ENCODE results near the gene SAMD7.

Gene SAMD7

GRCh38 chr3:169931747-169932520, 20.6 kb downstream of the SAMD7 start:
- H3K4me1 Mint-ChIP-seq = no peaks in the 10 kb centered on the region
- no peak for TF ChIP-seq CTCF (IDR thresholded peaks at IDR 0.05; ENCODE audit: unreplicated experiment in 3 of 3)
- H3K4me3 Mint-ChIP-seq = no peak overlapping the region
- H3K27me3 Mint-ChIP-seq (ENCODE audit: low read depth) = peaks cover 4% of the 10 kb centered on the region
- no peaks in the 10 kb centered on the region for H3K9me3 Mint-ChIP-seq
- no peaks in the 10 kb centered on the region for H3K36me3 Mint-ChIP-seq (ENCODE audit: low read depth)
- H3K27ac Mint-ChIP-seq = no peak overlapping the region

GRCh38 chr3:169939320-169939719, 27.9 kb downstream of the SAMD7 start:
- Mint-ChIP-seq H3K36me3 (ENCODE audit: low read depth) (no peaks in the 10 kb centered on the region), H3K27me3 (ENCODE audit: low read depth) (no peaks in the 10 kb centered on the region), H3K4me3 (no peak overlapping the region), H3K9me3 (no peaks in the 10 kb centered on the region), H3K4me1 (no peaks in the 10 kb centered on the region), H3K27ac (no peak overlapping the region)
- no peak for TF ChIP-seq CTCF (IDR thresholded peaks at IDR 0.05; ENCODE audit: unreplicated experiment in 3 of 3)

- no peaks in the 10 kb centered on the region for H3K27me3 Mint-ChIP-seq (ENCODE audit: low read depth)
- H3K4me3 Mint-ChIP-seq = no peak overlapping the region
- no peaks in the 10 kb centered on the region for H3K4me1 Mint-ChIP-seq
- TF ChIP-seq CTCF (IDR thresholded peaks at IDR 0.05; ENCODE audit: unreplicated experiment in 3 of 3) = no peak
- no peak overlapping the region for H3K27ac Mint-ChIP-seq
- no peaks in the 10 kb centered on the region for H3K36me3 Mint-ChIP-seq (ENCODE audit: low read depth)
- no peaks in the 10 kb centered on the region for H3K9me3 Mint-ChIP-seq
These were observed 28.4 kb downstream of the SAMD7 start for GRCh38 chr3:169939751-169940150.

GRCh38 chr3:169940470-169941181, 29.3 kb downstream of the SAMD7 start:
- H3K27me3 Mint-ChIP-seq (ENCODE audit: low read depth) = no peaks in the 10 kb centered on the region
- no peak for TF ChIP-seq CTCF (IDR thresholded peaks at IDR 0.05; ENCODE audit: unreplicated experiment in 3 of 3)
- H3K4me1 Mint-ChIP-seq = no peaks in the 10 kb centered on the region
- H3K9me3 Mint-ChIP-seq = no peaks in the 10 kb centered on the region
- H3K36me3 Mint-ChIP-seq (ENCODE audit: low read depth) = no peaks in the 10 kb centered on the region
- no peak overlapping the region for H3K4me3 Mint-ChIP-seq
- H3K27ac Mint-ChIP-seq = no peak overlapping the region

GRCh38 chr3:169945313-169945712, 33.9 kb downstream of the SAMD7 start:
- Mint-ChIP-seq H3K36me3 (ENCODE audit: low read depth) (no peaks in the 10 kb centered on the region), H3K4me1 (no peaks in the 10 kb centered on the region), H3K27ac (no peak overlapping the region), H3K9me3 (no peaks in the 10 kb centered on the region), H3K27me3 (ENCODE audit: low read depth) (no peaks in the 10 kb centered on the region), H3K4me3 (no peak overlapping the region)
- no peak for TF ChIP-seq CTCF (IDR thresholded peaks at IDR 0.05; ENCODE audit: unreplicated experiment in 3 of 3)
